SK-N-MC (cell line): Measurements from ENCODE around the gene ING1.

Experiments
- EZH2 ChIP-seq: fragments of 200-600 bp; sonication (generic); IDR thresholded peaks from one replicate; pipeline ENCODE4 v1.6.1; 2017; ENCODE audit warnings: antibody characterized with exemption
- FOXP2 ChIP-seq: optimal IDR thresholded peaks from 2 replicates; pipeline ENCODE3; 2011; ENCODE audit warnings: mild to moderate bottlenecking, moderate library complexity; ENCODE audit not compliant: insufficient read depth; ENCODE audit errors: extremely low read length, control extremely low read depth
- POLR2AphosphoS5 ChIP-seq: IDR thresholded peaks from 2 replicates; pipeline ENCODE4 v1.6.1; 2012; ENCODE audit warnings: mild to moderate bottlenecking, low read depth, low read length, borderline replicate concordance

- no peak for TF ChIP-seq POLR2AphosphoS5
- TF ChIP-seq EZH2, result no peak
- TF ChIP-seq FOXP2, result no peak
These were observed 31.5 kb upstream of the ING1 start for GRCh38 chr13:110681868-110682550.
